Fibroblast of villous mesenchyme (primary cell): ENCODE results near the gene PDLIM4. TPM values are rescaled to one million over a fixed set of nuclear protein-coding genes. Genes with fewer than 3 reads are reported as not detected.

Experiments
- DNase-seq: peaks from one replicate; pipeline ENCODE4 v3.0.0-alpha.2; 2010; ENCODE audit warnings: low read depth
- H3K4me3 ChIP-seq: 2 replicates; pipeline ENCODE4 v1.5.1; 2011; ENCODE audit warnings: low read depth, mild to moderate bottlenecking, low read length
- total RNA-seq: library from RNA; depleted of rRNA; stranded (reverse); fragments of >200 nt; gene quantifications from 2 replicates; pipeline ENCODE4 v1.2.3, GENCODE V29; 2012
- TF ChIP-seq, protein P1 (sequence below): IDR thresholded peaks from 2 replicates; pipeline ENCODE4 v1.5.1; 2012; ENCODE audit warnings: low read depth, mild to moderate bottlenecking, low read length; ENCODE audit not compliant: insufficient read depth

Gene PDLIM4
- total RNA-seq, 1 donor: 97.2 TPM

- H3K4me3 ChIP-seq: no peak overlapping the region
- TF ChIP-seq, protein P1, sequence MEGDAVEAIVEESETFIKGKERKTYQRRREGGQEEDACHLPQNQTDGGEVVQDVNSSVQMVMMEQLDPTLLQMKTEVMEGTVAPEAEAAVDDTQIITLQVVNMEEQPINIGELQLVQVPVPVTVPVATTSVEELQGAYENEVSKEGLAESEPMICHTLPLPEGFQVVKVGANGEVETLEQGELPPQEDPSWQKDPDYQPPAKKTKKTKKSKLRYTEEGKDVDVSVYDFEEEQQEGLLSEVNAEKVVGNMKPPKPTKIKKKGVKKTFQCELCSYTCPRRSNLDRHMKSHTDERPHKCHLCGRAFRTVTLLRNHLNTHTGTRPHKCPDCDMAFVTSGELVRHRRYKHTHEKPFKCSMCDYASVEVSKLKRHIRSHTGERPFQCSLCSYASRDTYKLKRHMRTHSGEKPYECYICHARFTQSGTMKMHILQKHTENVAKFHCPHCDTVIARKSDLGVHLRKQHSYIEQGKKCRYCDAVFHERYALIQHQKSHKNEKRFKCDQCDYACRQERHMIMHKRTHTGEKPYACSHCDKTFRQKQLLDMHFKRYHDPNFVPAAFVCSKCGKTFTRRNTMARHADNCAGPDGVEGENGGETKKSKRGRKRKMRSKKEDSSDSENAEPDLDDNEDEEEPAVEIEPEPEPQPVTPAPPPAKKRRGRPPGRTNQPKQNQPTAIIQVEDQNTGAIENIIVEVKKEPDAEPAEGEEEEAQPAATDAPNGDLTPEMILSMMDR: no peak
- peak; percentile 16 for DNase-seq
Measured at GRCh38 chr5:132277256-132277655, 19.8 kb downstream of the PDLIM4 start.

- H3K4me3 ChIP-seq: no peak overlapping the region
- TF ChIP-seq, protein P1: no peak
- DNase-seq: no peak
Measured at GRCh38 chr5:132277971-132278853, 20.7 kb downstream of the PDLIM4 start.

DNA sequence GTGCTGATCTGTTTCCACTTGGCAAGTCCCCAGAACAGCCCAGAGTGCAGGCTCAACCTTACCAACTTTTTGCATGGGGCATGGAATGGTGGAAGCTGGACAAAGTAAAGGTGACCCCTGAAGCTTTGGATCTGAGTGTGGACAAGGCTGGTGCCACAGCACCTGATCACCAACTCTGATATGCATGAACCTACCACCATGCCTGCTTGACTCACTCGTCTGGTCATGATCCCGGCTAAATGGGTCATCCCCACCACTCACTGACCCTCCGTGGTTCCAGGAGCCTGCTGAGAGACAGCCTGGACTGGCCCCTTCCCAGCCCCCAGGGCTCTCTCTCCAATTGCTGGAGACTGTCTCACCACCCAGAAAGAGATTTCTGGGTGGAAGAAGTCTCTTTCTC, 22.3 kb downstream of the PDLIM4 start:
- TF ChIP-seq, protein P1: no peak
- H3K4me3 ChIP-seq: no peak overlapping the region
- DNase-seq: no peak

DNA sequence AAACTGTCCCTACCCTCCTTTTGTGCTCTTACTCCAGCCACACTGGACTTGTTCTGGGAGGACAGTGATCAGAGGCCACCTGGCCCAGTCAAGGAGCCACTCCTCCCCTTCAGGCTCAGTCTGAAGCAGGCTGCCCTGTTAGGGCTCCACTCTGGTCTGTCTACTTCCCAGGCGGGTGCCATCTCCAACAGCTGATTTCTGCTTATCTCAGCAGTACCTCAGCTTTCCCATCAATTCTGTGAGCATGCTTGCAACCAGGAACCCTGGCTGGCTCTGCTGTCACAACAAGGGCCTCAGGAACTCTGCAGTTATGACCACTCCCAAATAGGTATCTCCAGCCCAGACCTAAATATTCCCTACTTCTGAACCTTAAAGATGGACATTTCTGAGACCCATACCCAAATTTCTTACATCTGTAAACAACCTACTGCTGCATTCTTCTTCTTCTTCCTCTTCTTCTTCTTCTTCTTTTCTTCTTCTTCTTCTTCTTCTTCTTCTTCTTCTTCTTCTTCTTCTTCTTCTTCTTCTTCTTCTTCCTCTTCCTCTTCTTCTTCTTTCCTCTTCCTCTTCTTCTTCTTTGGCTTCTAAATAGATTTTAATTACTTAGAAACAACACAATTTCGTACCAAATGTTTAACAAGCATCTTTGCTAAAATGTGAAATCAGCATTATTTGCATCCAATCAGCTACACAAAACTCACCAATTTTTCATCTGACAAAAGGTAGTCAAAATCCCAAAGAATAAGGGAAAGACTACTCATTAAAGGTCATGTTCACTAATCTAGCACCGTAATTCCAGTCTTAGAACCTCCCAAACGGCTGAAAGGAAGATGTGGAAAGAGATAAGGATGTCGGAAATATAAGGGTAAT, 23.1 kb downstream of the PDLIM4 start:
- DNase-seq: no peak
- TF ChIP-seq, protein P1: no peak
- H3K4me3 ChIP-seq: no peak overlapping the region

DNA sequence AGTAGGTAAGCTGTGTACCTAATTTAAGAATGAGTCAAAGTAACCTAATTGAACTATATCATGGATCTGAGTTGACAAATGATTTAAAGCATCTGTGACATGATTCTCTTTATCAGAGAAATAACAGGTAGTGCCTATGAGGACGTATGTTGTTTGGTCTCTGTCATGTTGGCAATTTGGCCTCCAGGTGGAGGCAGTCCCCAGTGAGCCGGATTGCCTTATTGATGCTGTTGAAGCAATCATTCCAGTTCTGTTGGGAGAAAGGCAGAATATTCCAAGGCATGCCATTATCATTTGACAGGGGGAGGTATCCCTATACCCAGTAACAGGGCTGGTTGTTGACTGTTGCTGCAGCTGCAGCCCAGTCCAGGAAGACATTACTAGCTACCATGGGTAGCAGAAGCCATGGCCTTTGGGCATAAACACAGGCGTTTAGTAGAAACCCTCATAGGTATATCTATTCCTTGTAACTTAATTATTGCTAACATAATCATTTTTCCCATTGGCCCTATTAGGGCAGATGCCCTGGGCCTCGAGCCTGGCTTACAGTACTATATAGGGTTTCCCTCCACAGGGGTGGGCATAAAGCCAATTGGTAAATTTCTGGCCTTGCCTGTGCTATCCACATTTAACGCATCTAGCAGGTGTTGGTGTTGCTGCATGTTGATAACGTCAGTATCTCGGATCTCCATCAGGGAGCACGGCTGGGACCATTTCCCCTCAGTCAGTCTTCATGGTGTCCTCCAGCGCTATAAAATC, 24.5 kb downstream of the PDLIM4 start:
- no peak overlapping the region for H3K4me3 ChIP-seq
- DNase-seq: no peak
- TF ChIP-seq, protein P1: no peak

- no peak overlapping the region for H3K4me3 ChIP-seq
- peak; percentile 66 for DNase-seq
- TF ChIP-seq, protein P1: peak; percentile 64
Measured at GRCh38 chr5:132283423-132284043, 26.0 kb downstream of the PDLIM4 start.
